ENCODE measurements around the gene MAP3K10. TPM values are rescaled to one million over a fixed set of nuclear protein-coding genes. Genes with fewer than 3 reads are reported as not detected.

MAP3K10 gene
- total RNA-seq, 2 experiments from 2014 or later: 20.8 to 21.7 TPM

- H3K27me3 Mint-ChIP-seq: no peaks in the 10 kb centered on the region
- intact Hi-C loops (cut with DNase I, micrococcal nuclease): no loop called here
- no peak for ATAC-seq (ENCODE audit: poor library complexity)
- H3K27ac ChIP-seq (ENCODE audit: low read depth in 1 of 2, low read length in 2 of 2): no peak overlapping the region
- H3K27me3 ChIP-seq (ENCODE audit: control insufficient read depth in 1 of 2, insufficient read depth in 2 of 2, low read length in 2 of 2): no peaks in the 10 kb centered on the region
- no peak for DNase-seq
- peaks cover 20% of the 10 kb centered on the region for H3K36me3 ChIP-seq (ENCODE audit: insufficient read depth, low read length)
- CTCF ChIA-PET: no interaction called here
- no peaks in the 10 kb centered on the region for H3K4me1 ChIP-seq (ENCODE audit: insufficient read depth, low read length)
- H3K9me3 ChIP-seq (ENCODE audit: control insufficient read depth in 1 of 2, insufficient read depth in 1 of 2, low read length in 2 of 2): no peaks in the 10 kb centered on the region
- no peak overlapping the region for H3K4me3 Mint-ChIP-seq
- H3K4me1 Mint-ChIP-seq (ENCODE audit: low read depth): peaks cover 6% of the 10 kb centered on the region
- peaks cover 21% of the 10 kb centered on the region for H3K36me3 Mint-ChIP-seq (ENCODE audit: low read depth)
- TF ChIP-seq CTCF (IDR thresholded peaks at IDR 0.05): no peak
- H3K9me3 Mint-ChIP-seq: no peaks in the 10 kb centered on the region
- H3K4me3 ChIP-seq (ENCODE audit: low read length): no peak overlapping the region
- POLR2A ChIA-PET: no interaction called here
- H3K27ac Mint-ChIP-seq: no peak overlapping the region
Measured at GRCh38 chr19:40200341-40201099, 9.3 kb downstream of the MAP3K10 start.

- H3K9me3 ChIP-seq (ENCODE audit: control insufficient read depth in 1 of 2, insufficient read depth in 1 of 2, low read length in 2 of 2): no peaks in the 10 kb centered on the region
- H3K4me3 ChIP-seq (ENCODE audit: low read length): no peak overlapping the region
- ChIA-PET POLR2A (no interaction called here), CTCF (no interaction called here)
- no peaks in the 10 kb centered on the region for H3K4me1 ChIP-seq (ENCODE audit: insufficient read depth, low read length)
- H3K27me3 ChIP-seq (ENCODE audit: control insufficient read depth in 1 of 2, insufficient read depth in 2 of 2, low read length in 2 of 2): no peaks in the 10 kb centered on the region
- Mint-ChIP-seq H3K4me3 (no peak overlapping the region), H3K27ac (no peak overlapping the region), H3K9me3 (no peaks in the 10 kb centered on the region), H3K27me3 (no peaks in the 10 kb centered on the region), H3K36me3 (ENCODE audit: low read depth) (peaks cover 22% of the 10 kb centered on the region), H3K4me1 (ENCODE audit: low read depth) (no peaks in the 10 kb centered on the region)
- DNase-seq (no peak), ATAC-seq (ENCODE audit: poor library complexity) (no peak)
- TF ChIP-seq CTCF (IDR thresholded peaks at IDR 0.05): no peak
- no peak overlapping the region for H3K27ac ChIP-seq (ENCODE audit: low read depth in 1 of 2, low read length in 2 of 2)
- intact Hi-C loops (cut with DNase I, micrococcal nuclease): no loop called here
- H3K36me3 ChIP-seq (ENCODE audit: insufficient read depth, low read length): peaks cover 17% of the 10 kb centered on the region
Measured at GRCh38 chr19:40204381-40204780, 13.2 kb downstream of the MAP3K10 start.

- Mint-ChIP-seq H3K27ac (no peak overlapping the region), H3K9me3 (no peaks in the 10 kb centered on the region), H3K4me3 (no peak overlapping the region), H3K27me3 (no peaks in the 10 kb centered on the region), H3K36me3 (ENCODE audit: low read depth) (peaks cover 32% of the 10 kb centered on the region), H3K4me1 (ENCODE audit: low read depth) (no peaks in the 10 kb centered on the region)
- no peak for ATAC-seq (ENCODE audit: poor library complexity)
- Histone ChIP-seq H3K4me1 (ENCODE audit: insufficient read depth, low read length) (no peaks in the 10 kb centered on the region), H3K36me3 (ENCODE audit: insufficient read depth, low read length) (peaks cover 19% of the 10 kb centered on the region), H3K27ac (ENCODE audit: low read depth in 1 of 2, low read length in 2 of 2) (no peak overlapping the region), H3K9me3 (ENCODE audit: control insufficient read depth in 1 of 2, insufficient read depth in 1 of 2, low read length in 2 of 2) (no peaks in the 10 kb centered on the region), H3K27me3 (ENCODE audit: control insufficient read depth in 1 of 2, insufficient read depth in 2 of 2, low read length in 2 of 2) (no peaks in the 10 kb centered on the region), H3K4me3 (ENCODE audit: low read length) (no peak overlapping the region)
- ChIA-PET POLR2A (no interaction called here), CTCF (no interaction called here)
- DNase-seq: no peak
- intact Hi-C loops (cut with DNase I, micrococcal nuclease): no loop called here
- no peak for TF ChIP-seq CTCF (IDR thresholded peaks at IDR 0.05)
Measured at GRCh38 chr19:40205760-40206159, 14.5 kb downstream of the MAP3K10 start.
